H9 (cell line): ENCODE data around the gene CACNB4. TPM values are rescaled to one million over a fixed set of nuclear protein-coding genes. Genes with fewer than 3 reads are reported as not detected.

Source experiments
- DNase-seq: peaks from one replicate; pipeline ENCODE4 v3.0.0-alpha.2; 2017
- H2AFZ ChIP-seq: one replicate; pipeline ENCODE4 v1.6.1; 2013; ENCODE audit warnings: mild to moderate bottlenecking, low read length, control low read depth, moderate library complexity
- H2AK5ac ChIP-seq: 2 replicates; pipeline ENCODE4 v1.6.1; 2013; ENCODE audit warnings: low read length, control low read depth, mixed read lengths; ENCODE audit not compliant: insufficient read length
- H2BK120ac ChIP-seq: one replicate; pipeline ENCODE4 v1.6.1; 2013; ENCODE audit warnings: low read depth, mild to moderate bottlenecking, low read length, control low read depth, inconsistent platforms; ENCODE audit not compliant: poor library complexity, severe bottlenecking
- H2BK12ac ChIP-seq: 2 replicates; pipeline ENCODE4 v1.6.1; 2013; ENCODE audit warnings: low read length, control low read depth, mixed read lengths, low read depth; ENCODE audit not compliant: insufficient read length
- H2BK15ac ChIP-seq: 2 replicates; pipeline ENCODE4 v1.6.1; 2013; ENCODE audit warnings: low read depth, low read length, control low read depth
- H2BK20ac ChIP-seq: one replicate; pipeline ENCODE4 v1.6.1; 2013; ENCODE audit warnings: low read depth, mild to moderate bottlenecking, low read length, control low read depth, inconsistent platforms; ENCODE audit not compliant: poor library complexity, severe bottlenecking
- H2BK5ac ChIP-seq: 2 replicates; pipeline ENCODE4 v1.6.1; 2013; ENCODE audit warnings: low read length, control low read depth, mixed read lengths; ENCODE audit not compliant: insufficient read length
- H3K14ac ChIP-seq: 2 replicates; pipeline ENCODE4 v1.6.1; 2013; ENCODE audit warnings: low read length, control low read depth; ENCODE audit not compliant: insufficient read depth
- H3K18ac ChIP-seq: 2 replicates; pipeline ENCODE4 v1.6.1; 2013; ENCODE audit warnings: low read depth, mild to moderate bottlenecking, mixed read lengths, low read length, control low read depth; ENCODE audit not compliant: insufficient read length
- H3K23ac ChIP-seq: 2 replicates; pipeline ENCODE4 v1.6.1; 2013; ENCODE audit warnings: low read length, control low read depth, mixed read lengths, low read depth; ENCODE audit not compliant: insufficient read length
- H3K23me2 ChIP-seq: 2 replicates; pipeline ENCODE4 v1.6.1; 2013; ENCODE audit warnings: low read depth, mild to moderate bottlenecking, mixed read lengths, low read length, control low read depth; ENCODE audit not compliant: insufficient read length, poor library complexity, severe bottlenecking
- H3K27ac ChIP-seq: 2 replicates; pipeline ENCODE4 v1.5.1; 2013; ENCODE audit warnings: low read length, control low read depth, mixed read lengths, low read depth; ENCODE audit not compliant: insufficient read length
- H3K27me3 ChIP-seq: 2 replicates; pipeline ENCODE4 v1.6.1; 2013; ENCODE audit warnings: low read length, control low read depth, inconsistent platforms; ENCODE audit not compliant: insufficient read depth
- H3K4ac ChIP-seq: 2 replicates; pipeline ENCODE4 v1.6.1; 2013; ENCODE audit warnings: low read depth, mild to moderate bottlenecking, control low read depth, inconsistent platforms, low read length, moderate library complexity
- H3K4me1 ChIP-seq: 2 replicates; pipeline ENCODE4 v1.6.1; 2013; ENCODE audit warnings: low read length, control low read depth, inconsistent platforms; ENCODE audit not compliant: insufficient read depth
- H3K4me2 ChIP-seq: 2 replicates; pipeline ENCODE4 v1.6.1; 2013; ENCODE audit warnings: low read length, control low read depth, mixed read lengths; ENCODE audit not compliant: insufficient read length, insufficient read depth
- H3K56ac ChIP-seq: 2 replicates; pipeline ENCODE4 v1.6.1; 2013; ENCODE audit warnings: low read depth, mild to moderate bottlenecking, mixed read lengths, low read length, control low read depth; ENCODE audit not compliant: insufficient read length
- H3K79me1 ChIP-seq: 2 replicates; pipeline ENCODE4 v1.6.1; 2013; ENCODE audit warnings: low read depth, mild to moderate bottlenecking, moderate library complexity, low read length, control low read depth, inconsistent platforms; ENCODE audit not compliant: insufficient read depth, poor library complexity, severe bottlenecking
- H3K79me2 ChIP-seq: 2 replicates; pipeline ENCODE4 v1.6.1; 2013; ENCODE audit warnings: low read length, control low read depth, inconsistent platforms; ENCODE audit not compliant: insufficient read depth
- H3K9ac ChIP-seq: 2 replicates; pipeline ENCODE4 v1.6.1; 2013; ENCODE audit warnings: low read length, control low read depth, mixed read lengths; ENCODE audit not compliant: insufficient read length; ENCODE audit errors: extremely low read depth
- H3K9me3 ChIP-seq: one replicate; pipeline ENCODE4 v1.6.1; 2013; ENCODE audit warnings: low read depth, low read length, inconsistent platforms; ENCODE audit not compliant: control insufficient read depth
- H3T11ph ChIP-seq: one replicate; pipeline ENCODE4 v1.6.1; 2013; ENCODE audit warnings: mild to moderate bottlenecking, low read length, control low read depth, inconsistent platforms
- H4K20me1 ChIP-seq: one replicate; pipeline ENCODE4 v1.6.1; 2013; ENCODE audit not compliant: control insufficient read depth, insufficient read length, insufficient read depth
- H4K5ac ChIP-seq: 2 replicates; pipeline ENCODE4 v1.6.1; 2013; ENCODE audit warnings: low read depth, mild to moderate bottlenecking, mixed read lengths, low read length, control low read depth; ENCODE audit not compliant: insufficient read length
- H4K8ac ChIP-seq: replicated peaks from 2 replicates; pipeline ENCODE4 v1.6.1; 2013; ENCODE audit warnings: low read length, control low read depth, mixed read lengths, low read depth; ENCODE audit not compliant: insufficient read length
- H4K91ac ChIP-seq: 2 replicates; pipeline ENCODE4 v1.6.1; 2013; ENCODE audit warnings: low read depth, mild to moderate bottlenecking, moderate library complexity, mixed read lengths, low read length, control low read depth; ENCODE audit not compliant: insufficient read length
- H3K27ac Mint-ChIP-seq, 3 experiments: 2 replicates in 2 of 3; 3 replicates in 1 of 3; pipeline ENCODE4 v1.8.0; 2020 to 2021; ENCODE audit warnings: mixed read lengths in 3 of 3, mild to moderate bottlenecking in 1 of 3, moderate library complexity in 1 of 3
- H3K27me3 Mint-ChIP-seq: 2 replicates; pipeline ENCODE4 v1.8.0; 2021; ENCODE audit warnings: low read depth, mild to moderate bottlenecking, moderate library complexity, mixed read lengths
- H3K36me3 Mint-ChIP-seq, 3 experiments: 2 replicates in 2 of 3; 3 replicates in 1 of 3; pipeline ENCODE4 v1.8.0; 2020 to 2021; ENCODE audit warnings: low read depth in 3 of 3, mixed read lengths in 3 of 3; ENCODE audit not compliant: insufficient read depth in 1 of 3
- H3K4me1 Mint-ChIP-seq, 2 experiments: 2 replicates each; pipeline ENCODE4 v1.8.0; 2020; ENCODE audit warnings: mixed read lengths in 2 of 2
- H3K4me3 Mint-ChIP-seq, 2 experiments: 2 replicates in 1 of 2; 3 replicates in 1 of 2; pipeline ENCODE4 v1.8.0; 2020 to 2021; ENCODE audit warnings: mild to moderate bottlenecking in 2 of 2, mixed read lengths in 2 of 2, moderate library complexity in 1 of 2
- H3K9me3 Mint-ChIP-seq, 2 experiments: 2 replicates in 1 of 2; 3 replicates in 1 of 2; pipeline ENCODE4 v1.8.0; 2020; ENCODE audit warnings: mild to moderate bottlenecking in 2 of 2, mixed read lengths in 2 of 2, moderate library complexity in 1 of 2
- CTCF ChIP-seq: fragments of 200-600 bp; sonication (generic); conservative IDR thresholded peaks from 3 replicates; pipeline ENCODE4 v1.8.0; 2021; ENCODE audit warnings: antibody characterized with exemption, mild to moderate bottlenecking
- WGBS: extraction: QIAGEN DNeasy Blood & Tissue Kit; methylation state at CpG from one replicate; pipeline ENCODE4 v1.1.7; 2013; ENCODE audit warnings: missing lambda C conversion rate, low lambda C conversion rate, mixed read lengths; ENCODE audit not compliant: insufficient read length; ENCODE audit errors: extremely low coverage; 5-methylcytosine and 5-hydroxymethylcytosine counted together
- total RNA-seq: library from RNA; stranded (reverse); gene quantifications from 2 replicates; pipeline ENCODE4 v1.2.1, GENCODE V29; 2021

Gene CACNB4
- total RNA-seq, 1 experiment from 2014 or later = 1.4 TPM

GRCh38 chr2:152034257-152034801 is 64.5 kb downstream of the CACNB4 start:
- H2BK15ac ChIP-seq = no peak overlapping the region
- H2AK5ac ChIP-seq = no peak overlapping the region
- H3K18ac ChIP-seq = no peak overlapping the region
- H2BK120ac ChIP-seq = no peak overlapping the region
- H3K79me2 ChIP-seq = no peaks in the 10 kb centered on the region
- H3K4me1 Mint-ChIP-seq = peaks cover 28% of the 10 kb centered on the region in 2 experiments
- peak overlapping the region; percentile 39 for H3K4me2 ChIP-seq
- no peak overlapping the region for H3K9ac ChIP-seq
- no peak overlapping the region for H2BK5ac ChIP-seq
- H3K36me3 Mint-ChIP-seq = no peaks in the 10 kb centered on the region
- H4K20me1 ChIP-seq = no peaks in the 10 kb centered on the region
- peaks cover 64% of the 10 kb centered on the region for H3K27me3 Mint-ChIP-seq
- H3K79me1 ChIP-seq = no peaks in the 10 kb centered on the region
- H3K14ac ChIP-seq = no peak overlapping the region
- no peaks in the 10 kb centered on the region for H3K9me3 ChIP-seq
- no peak overlapping the region for H4K5ac ChIP-seq
- H4K91ac ChIP-seq = no peak overlapping the region
- no peak overlapping the region for H3K56ac ChIP-seq
- H2BK12ac ChIP-seq = no peak overlapping the region
- H3K27ac ChIP-seq = no peak overlapping the region
- TF ChIP-seq CTCF = no peak
- H3K4me1 ChIP-seq = peaks cover 9% of the 10 kb centered on the region
- no peak overlapping the region for H3K23ac ChIP-seq
- no CpG with 5 or more reads among the region's 7 CpGs for WGBS
- H2BK20ac ChIP-seq = no peak overlapping the region
- H3K27me3 ChIP-seq = no peaks in the 10 kb centered on the region; the same call in 1 of the 2 replicates
- no peak overlapping the region for H3K4ac ChIP-seq
- H3T11ph ChIP-seq = no peak overlapping the region
- H3K9me3 Mint-ChIP-seq = peaks cover 0 to 2% of the 10 kb centered on the region in 2 experiments; a peak in 1 of 5 replicates
- peak overlapping the region in 2 of 3 experiments; percentile 72 to 82; a peak in 3 of 7 replicates for H3K27ac Mint-ChIP-seq
- DNase-seq = peak; percentile 54
- no peaks in the 10 kb centered on the region for H3K23me2 ChIP-seq
- H2AFZ ChIP-seq = no peak overlapping the region
- peak overlapping the region; percentile 6 to 67; a peak in 4 of 5 replicates for H3K4me3 Mint-ChIP-seq
- no peak overlapping the region for H4K8ac ChIP-seq
